Measurements from ENCODE around the gene MKKS. TPM values are rescaled to one million over a fixed set of nuclear protein-coding genes. Genes with fewer than 3 reads are reported as not detected.

Gene MKKS
- total and polyA plus RNA-seq, 2 of the 13 experiments (the other 11 are each of a cell fraction or from before 2014, with no cell fraction given) = 26.7 to 34.5 TPM

DNA sequence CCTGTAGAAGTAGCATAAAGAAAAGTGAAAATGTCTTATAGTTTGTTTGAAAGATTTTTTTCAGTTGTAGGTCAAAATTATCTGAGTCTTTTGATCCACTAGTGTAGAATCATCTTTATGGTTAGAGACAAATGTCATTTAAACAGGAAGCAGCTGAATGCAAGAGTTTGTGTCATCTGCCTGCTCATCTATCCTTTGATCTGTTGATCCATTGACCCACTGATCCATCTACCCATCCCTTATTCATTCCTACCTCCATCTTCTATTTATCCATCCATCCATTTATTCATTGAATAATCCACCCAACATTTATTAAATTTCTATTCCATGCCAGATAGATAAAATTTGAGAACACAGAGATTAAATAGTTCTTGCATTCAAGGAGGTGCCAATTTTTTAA is 62.6 kb downstream of the MKKS start (continued):
- TF ChIP-seq PBX2 (CRISPR knock-in tag; IDR thresholded peaks at IDR 0.05) (no peak), KMT2B (CRISPR knock-in tag; IDR thresholded peaks at IDR 0.05) (no peak), ZNF484 (CRISPR knock-in tag; IDR thresholded peaks at IDR 0.05; ENCODE audit: borderline replicate concordance, low read depth) (peak; percentile 95; the same call in 1 of the 2 replicates), ZNF616 (CRISPR knock-in tag; IDR thresholded peaks at IDR 0.05; ENCODE audit: low read depth) (no peak), ZNF143 (CRISPR knock-in tag; IDR thresholded peaks at IDR 0.05) (no peak), ETV5 (CRISPR knock-in tag; IDR thresholded peaks at IDR 0.05; ENCODE audit: borderline replicate concordance) (peak; percentile 63; the same call in 1 of the 2 replicates), ZNF777 (CRISPR knock-in tag; IDR thresholded peaks at IDR 0.05) (no peak), MED1 (CRISPR knock-in tag; IDR thresholded peaks at IDR 0.05) (0 out of 2 replicates have a peak, but pooled peaks have one; percentile 19), NFKBIZ (CRISPR knock-in tag; IDR thresholded peaks at IDR 0.05) (no peak), RFXAP (CRISPR knock-in tag; IDR thresholded peaks at IDR 0.05; ENCODE audit: borderline replicate concordance) (no peak), AHDC1 (CRISPR knock-in tag; IDR thresholded peaks at IDR 0.05; ENCODE audit: borderline replicate concordance) (no peak), ZNF672 (CRISPR knock-in tag; IDR thresholded peaks at IDR 0.05) (no peak), ZFAT (CRISPR knock-in tag; conservative IDR thresholded peaks at IDR 0.05) (no peak), ZNF629 (CRISPR knock-in tag; conservative IDR thresholded peaks at IDR 0.05) (no peak), NFIC (IDR thresholded peaks at IDR 0.05; ENCODE audit: low read length) (no peak; the same call in 1 of the 2 replicates), SAP130 (CRISPR knock-in tag; IDR thresholded peaks at IDR 0.05; ENCODE audit: low read depth) (peak; percentile 38; the same call in 1 of the 2 replicates), TOE1 (CRISPR knock-in tag; IDR thresholded peaks at IDR 0.05) (no peak), ZNF883 (CRISPR knock-in tag; IDR thresholded peaks at IDR 0.05; ENCODE audit: not compliant biosample characterization) (no peak), MIXL1 (CRISPR knock-in tag; IDR thresholded peaks at IDR 0.05) (no peak), ZBTB8A (CRISPR knock-in tag; IDR thresholded peaks at IDR 0.05; ENCODE audit: borderline replicate concordance, low read depth) (no peak), PLRG1 (conservative IDR thresholded peaks at IDR 0.05) (no peak), NCOA5 (CRISPR knock-in tag; IDR thresholded peaks at IDR 0.05) (no peak)
- TF ChIP-seq, protein P1, sequence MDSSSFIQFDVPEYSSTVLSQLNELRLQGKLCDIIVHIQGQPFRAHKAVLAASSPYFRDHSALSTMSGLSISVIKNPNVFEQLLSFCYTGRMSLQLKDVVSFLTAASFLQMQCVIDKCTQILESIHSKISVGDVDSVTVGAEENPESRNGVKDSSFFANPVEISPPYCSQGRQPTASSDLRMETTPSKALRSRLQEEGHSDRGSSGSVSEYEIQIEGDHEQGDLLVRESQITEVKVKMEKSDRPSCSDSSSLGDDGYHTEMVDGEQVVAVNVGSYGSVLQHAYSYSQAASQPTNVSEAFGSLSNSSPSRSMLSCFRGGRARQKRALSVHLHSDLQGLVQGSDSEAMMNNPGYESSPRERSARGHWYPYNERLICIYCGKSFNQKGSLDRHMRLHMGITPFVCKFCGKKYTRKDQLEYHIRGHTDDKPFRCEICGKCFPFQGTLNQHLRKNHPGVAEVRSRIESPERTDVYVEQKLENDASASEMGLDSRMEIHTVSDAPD (CRISPR knock-in tag; IDR thresholded peaks at IDR 0.05) = no peak

All from HepG2 (cell line).